Naive thymus-derived CD4-positive, alpha-beta T cell (primary cell): ENCODE measurements around the gene KHDRBS2. TPM values are rescaled to one million over a fixed set of nuclear protein-coding genes. Genes with fewer than 3 reads are reported as not detected.

ENCODE experiments used
- ATAC-seq: fragments of 150-1000 bp; cut with Tn5 transposase; 2 replicates; pipeline ENCODE4 v1.10.0; 2021; ENCODE audit warnings: mild to moderate bottlenecking, moderate library complexity
- CTCF ChIA-PET: fragments of 350-600 bp; sonication (Branson Sonifier 250); formaldehyde crosslinking; loops from one replicate; lab custom pipeline; 2021; ENCODE audit warnings: antibody characterized with exemption; lab: Charles Lee
- POLR2A ChIA-PET: fragments of 350-600 bp; sonication (Branson Sonifier 250); formaldehyde crosslinking; loops from one replicate; lab custom pipeline; 2021; ENCODE audit warnings: antibody characterized with exemption, inconsistent platforms; lab: Charles Lee
- DNase-seq, 9 donors: peaks; one replicate each; pipeline versions ENCODE4 v3.0.0 to v3.0.0-alpha.2; 2020 to 2022; ENCODE audit warnings: mixed read lengths in 1 of 9
- H3K27ac ChIP-seq: one replicate; pipeline ENCODE4 v1.7.0; 2013; ENCODE audit warnings: mild to moderate bottlenecking, low read depth, low read length, moderate library complexity
- H3K27me3 ChIP-seq, 2 donors: one replicate each; pipeline ENCODE4 v1.7.0; 2013; ENCODE audit warnings: low read length in 2 of 2, mild to moderate bottlenecking in 2 of 2, moderate library complexity in 2 of 2; ENCODE audit not compliant: control insufficient read depth in 2 of 2, insufficient read depth in 2 of 2
- H3K36me3 ChIP-seq, 3 experiments: 1 replicate in 2 of 3; 2 replicates in 1 of 3; pipeline ENCODE4 v1.7.0; 2013; ENCODE audit warnings: low read length in 3 of 3, mild to moderate bottlenecking in 3 of 3, moderate library complexity in 1 of 3; ENCODE audit not compliant: insufficient read depth in 3 of 3, control insufficient read depth in 2 of 3
- H3K4me1 ChIP-seq, 2 donors: one replicate each; pipeline ENCODE4 v1.7.0; 2013; ENCODE audit warnings: low read length in 2 of 2, mild to moderate bottlenecking in 2 of 2, moderate library complexity in 1 of 2; ENCODE audit not compliant: control insufficient read depth in 2 of 2, insufficient read depth in 2 of 2
- H3K4me3 ChIP-seq: 2 replicates; pipeline ENCODE4 v1.7.0; 2013; ENCODE audit warnings: mild to moderate bottlenecking, low read length
- H3K9me3 ChIP-seq, 3 experiments: 1 replicate in 2 of 3; 2 replicates in 1 of 3; pipeline ENCODE4 v1.7.0; 2013; ENCODE audit warnings: low read length in 3 of 3; ENCODE audit not compliant: control insufficient read depth in 2 of 3
- H3K27ac Mint-ChIP-seq, 9 donors: one replicate each; pipeline ENCODE4 v1.8.0; 2020 to 2022; ENCODE audit warnings: mixed read lengths in 9 of 9, mild to moderate bottlenecking in 8 of 9, moderate library complexity in 5 of 9, inconsistent platforms in 2 of 9
- H3K27me3 Mint-ChIP-seq, 5 donors: one replicate each; pipeline ENCODE4 v1.8.0; 2021 to 2022; ENCODE audit warnings: mixed read lengths in 5 of 5, mild to moderate bottlenecking in 1 of 5
- H3K36me3 Mint-ChIP-seq, 5 donors: one replicate each; pipeline ENCODE4 v1.8.0; 2020 to 2022; ENCODE audit warnings: mixed read lengths in 5 of 5, mild to moderate bottlenecking in 3 of 5, inconsistent platforms in 1 of 5
- H3K4me1 Mint-ChIP-seq, 7 donors: one replicate each; pipeline ENCODE4 v1.8.0; 2020 to 2022; ENCODE audit warnings: mixed read lengths in 7 of 7, mild to moderate bottlenecking in 3 of 7, inconsistent platforms in 1 of 7
- H3K4me3 Mint-ChIP-seq, 10 donors: one replicate each; pipeline ENCODE4 v1.8.0; 2020 to 2022; ENCODE audit warnings: mild to moderate bottlenecking in 10 of 10, mixed read lengths in 10 of 10, moderate library complexity in 6 of 10, inconsistent platforms in 2 of 10
- H3K9me3 Mint-ChIP-seq, 11 donors: one replicate each; pipeline ENCODE4 v1.8.0; 2020 to 2022; ENCODE audit warnings: mixed read lengths in 11 of 11, mild to moderate bottlenecking in 4 of 11, inconsistent platforms in 1 of 11, moderate library complexity in 1 of 11
- intact Hi-C, 2 donors: fragments of 100-400 bp; cut with micrococcal nuclease; formaldehyde crosslinking; loops; one replicate each; pipeline ENCODE4 v1.15.1; 2023
- polyA plus RNA-seq, 2 donors: library from polyadenylated mRNA; unstranded; fragments of 300-500 nt; fragmentation: Illumina TruSeq; gene quantifications; one replicate each; pipeline ENCODE4 v1.2.3, GENCODE V29; 2021
- total RNA-seq, 6 experiments: library from RNA in 5 of 6; stranded (reverse) in 5 of 6; gene quantifications; 1 replicate in 5 of 6; 2 replicates in 1 of 6; pipeline ENCODE4 v1.2.3 and lab custom pipeline; 2021 to 2026

The KHDRBS2 gene
- total and polyA plus RNA-seq, 7 experiments from 2014 or later: 0.37 TPM; not detected in 6

GRCh38 chr6:61867635-61868034, 418.4 kb downstream of the KHDRBS2 start:
- CTCF ChIA-PET: no interaction called here
- peaks cover 0 to 47% (median 26%) of the 10 kb centered on the region in 11 donors for H3K9me3 Mint-ChIP-seq
- H3K27ac Mint-ChIP-seq: no peak overlapping the region
- intact Hi-C loops: no loop called here
- Histone ChIP-seq H3K9me3 (no peaks in the 10 kb centered on the region), H3K36me3 (no peaks in the 10 kb centered on the region), H3K4me3 (no peak overlapping the region), H3K27ac (no peak overlapping the region), H3K27me3 (no peaks in the 10 kb centered on the region), H3K4me1 (no peaks in the 10 kb centered on the region)
- ATAC-seq (no peak), DNase-seq (no peak)
- H3K27me3 Mint-ChIP-seq: no peaks in the 10 kb centered on the region
- POLR2A ChIA-PET: no interaction called here
- H3K4me1 Mint-ChIP-seq: no peaks in the 10 kb centered on the region
- H3K4me3 Mint-ChIP-seq: no peak overlapping the region
- H3K36me3 Mint-ChIP-seq: no peaks in the 10 kb centered on the region

- H3K36me3 Mint-ChIP-seq: no peaks in the 10 kb centered on the region
- intact Hi-C loops: no loop called here
- H3K9me3 Mint-ChIP-seq: peaks cover 3 to 31% (median 6%) of the 10 kb centered on the region in 11 donors
- no peak overlapping the region for H3K4me3 Mint-ChIP-seq
- no peaks in the 10 kb centered on the region for H3K36me3 ChIP-seq
- H3K4me3 ChIP-seq: no peak overlapping the region
- H3K27ac Mint-ChIP-seq: no peak overlapping the region
- no peaks in the 10 kb centered on the region for H3K9me3 ChIP-seq
- ChIA-PET POLR2A (no interaction called here), CTCF (no interaction called here)
- H3K27me3 ChIP-seq: no peaks in the 10 kb centered on the region
- no peak overlapping the region for H3K27ac ChIP-seq
- no peaks in the 10 kb centered on the region for H3K4me1 Mint-ChIP-seq
- ATAC-seq: no peak
- H3K4me1 ChIP-seq: no peaks in the 10 kb centered on the region
- H3K27me3 Mint-ChIP-seq: no peaks in the 10 kb centered on the region
- DNase-seq: no peak
Measured at GRCh38 chr6:61857541-61857940, 428.5 kb downstream of the KHDRBS2 start.

DNA sequence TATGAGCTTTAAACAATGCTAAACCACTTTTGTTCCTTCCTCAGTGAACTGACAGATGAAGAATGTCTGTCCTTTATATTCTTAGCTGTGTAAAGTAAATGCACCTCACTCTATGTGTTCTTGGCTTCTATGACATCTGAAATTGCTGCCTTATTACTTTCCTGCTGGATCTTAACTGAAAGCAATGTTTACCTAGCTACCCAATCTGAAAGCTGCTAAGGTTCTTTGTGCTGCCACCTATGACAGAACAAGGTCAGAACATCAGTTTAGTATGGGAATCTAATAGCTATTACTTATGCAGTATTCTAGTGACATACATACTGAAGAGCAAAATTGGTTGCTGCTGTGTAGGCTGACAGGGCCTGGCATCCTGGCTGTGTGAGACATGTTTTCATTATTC, 444.1 kb downstream of the KHDRBS2 start:
- no peaks in the 10 kb centered on the region for H3K4me1 ChIP-seq
- H3K27ac Mint-ChIP-seq: no peak overlapping the region
- DNase-seq: no peak
- no peaks in the 10 kb centered on the region for H3K27me3 Mint-ChIP-seq
- ATAC-seq: no peak
- peaks cover 0 to 18% (median 4%) of the 10 kb centered on the region in 11 donors for H3K9me3 Mint-ChIP-seq
- no peaks in the 10 kb centered on the region for H3K27me3 ChIP-seq
- intact Hi-C loops: no loop called here
- no peak overlapping the region for H3K4me3 ChIP-seq
- no peaks in the 10 kb centered on the region for H3K4me1 Mint-ChIP-seq
- ChIA-PET CTCF (no interaction called here), POLR2A (no interaction called here)
- peaks cover 0 to 4% (median 0%) of the 10 kb centered on the region in 5 donors for H3K36me3 Mint-ChIP-seq
- H3K36me3 ChIP-seq: no peaks in the 10 kb centered on the region
- no peak overlapping the region for H3K4me3 Mint-ChIP-seq
- H3K9me3 ChIP-seq: no peaks in the 10 kb centered on the region
- no peak overlapping the region for H3K27ac ChIP-seq

DNA sequence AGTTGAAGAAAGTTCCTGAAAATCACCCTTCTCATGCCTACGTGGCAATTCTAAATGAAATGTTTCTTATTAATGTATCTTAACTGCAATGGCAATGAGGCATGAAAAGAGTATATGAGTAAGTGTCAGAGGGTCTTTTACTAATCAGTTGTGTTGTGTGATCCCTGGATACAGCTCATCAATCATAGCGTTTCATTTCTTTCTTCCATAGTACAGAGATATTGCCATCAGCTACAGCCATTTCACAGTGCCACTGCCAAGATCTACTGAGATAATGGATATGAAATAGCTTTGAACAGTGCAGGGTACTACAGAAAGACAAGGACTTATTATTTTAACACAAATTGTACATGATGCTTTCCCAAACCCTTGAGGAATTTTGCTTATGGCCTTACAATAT, 450.8 kb downstream of the KHDRBS2 start:
- Mint-ChIP-seq H3K4me1 (no peaks in the 10 kb centered on the region), H3K27ac (no peak overlapping the region), H3K27me3 (no peaks in the 10 kb centered on the region), H3K4me3 (no peak overlapping the region), H3K36me3 (no peaks in the 10 kb centered on the region), H3K9me3 (peaks cover 0 to 15% (median 2%) of the 10 kb centered on the region in 11 donors)
- ATAC-seq (no peak), DNase-seq (no peak)
- intact Hi-C loops: no loop called here
- Histone ChIP-seq H3K36me3 (no peaks in the 10 kb centered on the region), H3K27ac (no peak overlapping the region), H3K27me3 (no peaks in the 10 kb centered on the region), H3K9me3 (no peaks in the 10 kb centered on the region), H3K4me3 (no peak overlapping the region), H3K4me1 (no peaks in the 10 kb centered on the region)
- ChIA-PET POLR2A (no interaction called here), CTCF (no interaction called here)

- H3K4me1 ChIP-seq: no peaks in the 10 kb centered on the region
- Mint-ChIP-seq H3K4me1 (no peaks in the 10 kb centered on the region), H3K27me3 (no peaks in the 10 kb centered on the region), H3K9me3 (peaks cover 0 to 15% (median 0%) of the 10 kb centered on the region in 11 donors), H3K36me3 (no peaks in the 10 kb centered on the region), H3K27ac (no peak overlapping the region), H3K4me3 (no peak overlapping the region)
- H3K9me3 ChIP-seq: no peaks in the 10 kb centered on the region
- H3K4me3 ChIP-seq: no peak overlapping the region
- intact Hi-C loops: no loop called here
- no peaks in the 10 kb centered on the region for H3K27me3 ChIP-seq
- no peaks in the 10 kb centered on the region for H3K36me3 ChIP-seq
- ChIA-PET POLR2A (no interaction called here), CTCF (no interaction called here)
- DNase-seq: no peak
- no peak overlapping the region for H3K27ac ChIP-seq
- ATAC-seq: no peak
Measured at GRCh38 chr6:61833176-61833755, 452.8 kb downstream of the KHDRBS2 start.

- intact Hi-C loops: no loop called here
- POLR2A ChIA-PET: no interaction called here
- H3K4me3 Mint-ChIP-seq: no peak overlapping the region
- Histone ChIP-seq H3K27ac (no peak overlapping the region), H3K9me3 (no peaks in the 10 kb centered on the region), H3K4me3 (no peak overlapping the region), H3K36me3 (no peaks in the 10 kb centered on the region), H3K4me1 (no peaks in the 10 kb centered on the region), H3K27me3 (no peaks in the 10 kb centered on the region)
- no peak for DNase-seq
- peaks cover 0 to 9% (median 5%) of the 10 kb centered on the region in 11 donors for H3K9me3 Mint-ChIP-seq
- H3K36me3 Mint-ChIP-seq: no peaks in the 10 kb centered on the region
- no peak overlapping the region for H3K27ac Mint-ChIP-seq
- no peaks in the 10 kb centered on the region for H3K4me1 Mint-ChIP-seq
- ATAC-seq: no peak
- CTCF ChIA-PET: no interaction called here
- no peaks in the 10 kb centered on the region for H3K27me3 Mint-ChIP-seq
Measured at GRCh38 chr6:61817716-61818115, 468.3 kb downstream of the KHDRBS2 start.

GRCh38 chr6:61810047-61810446, 476.0 kb downstream of the KHDRBS2 start:
- DNase-seq (no peak), ATAC-seq (no peak)
- Histone ChIP-seq H3K27me3 (no peaks in the 10 kb centered on the region), H3K36me3 (no peaks in the 10 kb centered on the region), H3K27ac (no peak overlapping the region), H3K4me3 (no peak overlapping the region), H3K4me1 (no peaks in the 10 kb centered on the region), H3K9me3 (no peaks in the 10 kb centered on the region)
- no peak overlapping the region for H3K4me3 Mint-ChIP-seq
- POLR2A ChIA-PET: no interaction called here
- intact Hi-C loops: no loop called here
- H3K4me1 Mint-ChIP-seq: no peaks in the 10 kb centered on the region
- CTCF ChIA-PET: no interaction called here
- H3K9me3 Mint-ChIP-seq: peaks cover 0 to 12% (median 6%) of the 10 kb centered on the region in 11 donors
- H3K27me3 Mint-ChIP-seq: no peaks in the 10 kb centered on the region
- no peak overlapping the region for H3K27ac Mint-ChIP-seq
- H3K36me3 Mint-ChIP-seq: no peaks in the 10 kb centered on the region
